ENCODE data around the gene ERBB3. TPM values are rescaled to one million over a fixed set of nuclear protein-coding genes. Genes with fewer than 3 reads are reported as not detected.

The ERBB3 gene
- total RNA-seq, 1 experiment from 2014 or later = 170 TPM

DNA sequence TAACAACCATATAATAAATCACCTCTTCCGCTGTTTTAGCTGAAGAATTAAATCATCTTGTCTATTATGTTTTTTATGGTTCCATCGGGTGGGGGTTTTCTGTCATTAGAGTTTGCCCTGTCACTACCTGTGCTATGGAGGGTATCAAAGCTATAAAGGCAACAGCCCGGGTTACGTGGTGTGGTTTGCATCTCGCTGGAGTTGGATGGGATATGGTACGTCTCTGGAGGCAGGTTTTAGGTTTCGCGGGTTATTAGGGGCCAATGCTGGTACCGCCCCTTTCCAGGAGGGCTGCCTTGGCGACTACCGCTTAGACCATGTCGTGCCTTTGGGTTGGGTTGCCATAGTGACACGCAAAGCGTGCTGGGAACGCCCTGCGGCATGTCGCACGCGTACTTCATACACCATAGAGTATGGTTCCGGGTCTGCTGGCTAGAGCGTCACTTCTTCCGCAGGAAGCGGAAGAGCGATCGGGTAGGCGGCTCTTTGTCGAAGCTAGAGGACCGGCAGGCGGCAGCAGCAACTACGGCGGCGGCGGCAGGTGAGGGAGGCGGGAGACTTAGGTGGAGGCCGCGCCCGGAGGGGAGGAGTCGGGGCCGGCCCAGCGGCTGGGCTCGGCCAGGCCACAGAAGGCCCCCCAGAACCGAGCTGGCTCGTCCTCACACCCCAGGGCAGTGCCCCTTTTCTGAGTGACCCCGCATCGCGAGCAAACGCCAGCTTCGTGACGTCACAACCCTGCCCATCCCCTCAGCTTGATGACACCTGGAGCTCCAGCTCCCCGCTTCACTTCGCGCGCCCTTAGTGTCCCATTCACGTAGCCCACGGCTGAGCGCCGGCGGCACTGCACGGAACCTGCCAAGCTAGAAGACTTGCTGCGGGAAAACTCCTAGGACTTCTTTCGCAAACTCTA lies 38.1 kb downstream of the ERBB3 start, which contains the start of gene ZC3H10:
ZC3H10 (plus strand) TSS at position 489 of the 910 bp plus-strand sequence. CDS start 2,297 bp downstream, outside the sequence.
- H3K27me3 Mint-ChIP-seq (ENCODE audit: unreplicated experiment) = no peaks in the 10 kb centered on the region
- H3K4me3 Mint-ChIP-seq (ENCODE audit: low read depth, unreplicated experiment) = peak within 1 kb of the TSS; percentile 97
- H3K9me3 Mint-ChIP-seq (ENCODE audit: low read depth, unreplicated experiment) = no peaks in the 10 kb centered on the region
- TF ChIP-seq, protein P1, sequence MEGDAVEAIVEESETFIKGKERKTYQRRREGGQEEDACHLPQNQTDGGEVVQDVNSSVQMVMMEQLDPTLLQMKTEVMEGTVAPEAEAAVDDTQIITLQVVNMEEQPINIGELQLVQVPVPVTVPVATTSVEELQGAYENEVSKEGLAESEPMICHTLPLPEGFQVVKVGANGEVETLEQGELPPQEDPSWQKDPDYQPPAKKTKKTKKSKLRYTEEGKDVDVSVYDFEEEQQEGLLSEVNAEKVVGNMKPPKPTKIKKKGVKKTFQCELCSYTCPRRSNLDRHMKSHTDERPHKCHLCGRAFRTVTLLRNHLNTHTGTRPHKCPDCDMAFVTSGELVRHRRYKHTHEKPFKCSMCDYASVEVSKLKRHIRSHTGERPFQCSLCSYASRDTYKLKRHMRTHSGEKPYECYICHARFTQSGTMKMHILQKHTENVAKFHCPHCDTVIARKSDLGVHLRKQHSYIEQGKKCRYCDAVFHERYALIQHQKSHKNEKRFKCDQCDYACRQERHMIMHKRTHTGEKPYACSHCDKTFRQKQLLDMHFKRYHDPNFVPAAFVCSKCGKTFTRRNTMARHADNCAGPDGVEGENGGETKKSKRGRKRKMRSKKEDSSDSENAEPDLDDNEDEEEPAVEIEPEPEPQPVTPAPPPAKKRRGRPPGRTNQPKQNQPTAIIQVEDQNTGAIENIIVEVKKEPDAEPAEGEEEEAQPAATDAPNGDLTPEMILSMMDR (IDR thresholded peaks at IDR 0.05; ENCODE audit: unreplicated experiment) = peak; percentile 21
- H3K36me3 Mint-ChIP-seq (ENCODE audit: insufficient read depth, unreplicated experiment) = peaks cover 59% of the 10 kb centered on the region
- BruUV-seq (replicated peaks) = no TSS peak
- DNase-seq = peak; percentile 99
- intact Hi-C loops (cut with micrococcal nuclease; ENCODE audit: unreplicated experiment) = loop anchor here (2.0 to 5.0 kb wide), 5 partner anchors 39 to 183 kb away; partner anchors contain the start of genes CS, MYL6, SMARCC2 and SUOX
- peaks cover 17% of the 10 kb centered on the region for H3K4me1 Mint-ChIP-seq (ENCODE audit: low read depth, unreplicated experiment)
- H3K27ac Mint-ChIP-seq (ENCODE audit: unreplicated experiment) = peak within 1 kb of the TSS; percentile 100
- CTCF ChIA-PET = interaction anchor here (0.6 to 3.3 kb wide), 18 partner anchors 8 to 376 kb away, joined by 3 to 53 read pairs (median 3); partner anchors contain the start of genes ANKRD52, ESYT1, MYL6 and PA2G4

DNA sequence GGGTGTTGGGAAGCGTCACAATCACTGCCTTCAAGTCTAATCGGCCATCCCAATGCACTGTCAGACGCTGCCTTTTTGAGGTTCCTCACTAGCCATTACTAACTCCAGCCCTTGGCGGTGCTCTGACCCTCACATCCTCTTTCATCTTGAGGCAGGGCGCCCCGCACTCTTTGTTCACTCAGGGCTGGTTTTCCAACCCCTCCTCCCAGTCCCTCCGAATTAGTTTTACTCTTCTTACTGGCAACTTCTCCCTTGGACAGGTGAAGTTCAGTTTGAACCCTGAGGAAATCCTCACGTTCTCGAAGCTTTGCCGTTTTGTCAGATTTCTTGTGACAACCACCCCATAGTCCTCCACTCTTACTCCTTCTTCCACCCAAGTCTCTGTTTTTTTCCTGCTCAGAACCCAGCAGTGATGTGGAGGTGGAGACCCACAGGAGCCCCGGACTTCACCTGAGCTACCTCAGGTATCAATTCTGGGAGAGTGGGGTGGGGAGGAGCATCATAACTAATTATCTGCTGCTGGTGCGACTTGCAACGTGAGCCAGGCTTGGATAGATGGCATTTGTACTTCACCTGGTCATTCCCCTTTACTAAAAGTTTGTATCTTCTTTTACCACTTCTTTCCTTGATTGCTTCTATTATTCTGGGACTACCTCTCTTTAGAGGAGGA lies 38.9 kb downstream of the ERBB3 start:
- peak overlapping the region; percentile 100 for H3K27ac Mint-ChIP-seq (ENCODE audit: unreplicated experiment)
- intact Hi-C loops (cut with micrococcal nuclease; ENCODE audit: unreplicated experiment) = loop anchor here (1.0 to 5.0 kb wide), 6 partner anchors 38 to 182 kb away; partner anchors contain the start of genes CS, MYL6, NABP2 and SMARCC2
- TF ChIP-seq, protein P1 (IDR thresholded peaks at IDR 0.05; ENCODE audit: unreplicated experiment) = no peak
- peak overlapping the region; percentile 97 for H3K4me3 Mint-ChIP-seq (ENCODE audit: low read depth, unreplicated experiment)
- CTCF ChIA-PET = interaction anchor here (0.6 to 3.3 kb wide), 16 partner anchors 8 to 395 kb away, joined by 3 to 53 read pairs (median 4); partner anchors contain the start of genes ESYT1, MYL6, PA2G4 and RAB5B
- H3K9me3 Mint-ChIP-seq (ENCODE audit: low read depth, unreplicated experiment) = no peaks in the 10 kb centered on the region
- DNase-seq = no peak
- H3K4me1 Mint-ChIP-seq (ENCODE audit: low read depth, unreplicated experiment) = peaks cover 17% of the 10 kb centered on the region
- peaks cover 57% of the 10 kb centered on the region for H3K36me3 Mint-ChIP-seq (ENCODE audit: insufficient read depth, unreplicated experiment)
- BruUV-seq (replicated peaks) = no TSS peak
- H3K27me3 Mint-ChIP-seq (ENCODE audit: unreplicated experiment) = no peaks in the 10 kb centered on the region

DNA sequence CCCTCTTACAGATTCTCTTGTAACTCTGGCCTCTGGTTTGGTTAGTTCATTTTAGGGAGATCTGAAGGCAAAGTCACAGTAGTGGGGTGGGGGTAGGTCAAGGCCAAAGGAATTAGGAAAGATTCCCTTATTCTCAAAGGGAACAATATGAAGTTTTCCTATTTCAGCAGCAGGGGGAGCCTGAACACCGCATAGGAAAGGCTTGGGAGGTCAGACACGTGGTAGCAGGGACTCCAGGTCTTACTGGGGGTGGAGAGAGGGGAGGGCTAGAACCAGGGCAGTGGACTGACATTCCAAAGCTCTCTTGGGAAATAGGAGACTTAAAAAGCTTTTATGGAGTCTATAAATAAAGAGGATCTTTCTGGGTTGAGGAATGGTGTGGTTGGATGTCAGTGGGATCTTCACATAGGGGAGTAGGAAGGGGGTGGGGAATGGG lies 39.4 kb downstream of the ERBB3 start:
- Mint-ChIP-seq H3K9me3 (ENCODE audit: low read depth, unreplicated experiment) (no peaks in the 10 kb centered on the region), H3K27me3 (ENCODE audit: unreplicated experiment) (no peaks in the 10 kb centered on the region), H3K36me3 (ENCODE audit: insufficient read depth, unreplicated experiment) (peaks cover 56% of the 10 kb centered on the region), H3K4me1 (ENCODE audit: low read depth, unreplicated experiment) (peaks cover 17% of the 10 kb centered on the region), H3K27ac (ENCODE audit: unreplicated experiment) (peak overlapping the region; percentile 100), H3K4me3 (ENCODE audit: low read depth, unreplicated experiment) (peak overlapping the region; percentile 97)
- peak; percentile 83 for DNase-seq
- CTCF ChIA-PET = interaction anchor here (0.6 to 3.3 kb wide), 6 partner anchors 9 to 394 kb away, joined by 3 to 53 read pairs (median 4); partner anchors contain the start of genes ESYT1, MYL6, RNF41 and SMARCC2
- no TSS peak for BruUV-seq (replicated peaks)
- TF ChIP-seq, protein P1 (IDR thresholded peaks at IDR 0.05; ENCODE audit: unreplicated experiment) = peak; percentile 74
- intact Hi-C loops (cut with micrococcal nuclease; ENCODE audit: unreplicated experiment) = loop anchor here (1.0 to 5.0 kb wide), 6 partner anchors 38 to 181 kb away; partner anchors contain the start of genes CS, MYL6, NABP2 and SMARCC2
